ENCODE measurements around the gene HIF1A. TPM values are rescaled to one million over a fixed set of nuclear protein-coding genes. Genes with fewer than 3 reads are reported as not detected.
A peak's percentile ranks its signal among the peaks of the same experiment; 100 is the strongest.
"Not testable (repeated sequence)": the region's sequence is repeated elsewhere in the genome, so short reads cannot be mapped to it uniquely, and the experiment has no call there.

The HIF1A gene
- total RNA-seq, 1 donor from 2014 or later: 124 TPM

GRCh38 chr14:61744238-61744637 is 48.9 kb downstream of the HIF1A start:
- no peak for DNase-seq (ENCODE audit: low spot score in 2 of 2, unreplicated experiment in 2 of 2)
- no peak for TF ChIP-seq CTCF (IDR thresholded peaks at IDR 0.05; ENCODE audit: unreplicated experiment)
- Mint-ChIP-seq H3K4me1 (no peaks in the 10 kb centered on the region), H3K27ac (no peak overlapping the region), H3K36me3 (peaks cover 32% of the 10 kb centered on the region), H3K9me3 (no peaks in the 10 kb centered on the region), H3K4me3 (no peak overlapping the region), H3K27me3 (ENCODE audit: low read depth) (no peaks in the 10 kb centered on the region)

- H3K4me1 Mint-ChIP-seq; H3K27me3 Mint-ChIP-seq (ENCODE audit: low read depth); H3K9me3 Mint-ChIP-seq; H3K4me3 Mint-ChIP-seq; DNase-seq (ENCODE audit: low spot score in 2 of 2, unreplicated experiment in 2 of 2); H3K27ac Mint-ChIP-seq: not testable (repeated sequence)
- peaks cover 30% of the 10 kb centered on the region for H3K36me3 Mint-ChIP-seq
Observed at GRCh38 chr14:61746346-61746745, 51.0 kb downstream of the HIF1A start.

- no peaks in the 10 kb centered on the region for H3K27me3 Mint-ChIP-seq (ENCODE audit: low read depth)
- DNase-seq (ENCODE audit: low spot score in 2 of 2, unreplicated experiment in 2 of 2): no peak
- no peak overlapping the region for H3K27ac Mint-ChIP-seq
- H3K36me3 Mint-ChIP-seq: peaks cover 30% of the 10 kb centered on the region
- no peaks in the 10 kb centered on the region for H3K9me3 Mint-ChIP-seq
- no peak overlapping the region for H3K4me3 Mint-ChIP-seq
- no peak for TF ChIP-seq CTCF (IDR thresholded peaks at IDR 0.05; ENCODE audit: unreplicated experiment)
- peaks cover 3% of the 10 kb centered on the region for H3K4me1 Mint-ChIP-seq
Observed at GRCh38 chr14:61746881-61747280, 51.6 kb downstream of the HIF1A start.

GRCh38 chr14:61747342-61747741 is 52.0 kb downstream of the HIF1A start:
- DNase-seq (ENCODE audit: low spot score in 2 of 2, unreplicated experiment in 2 of 2): no peak
- Mint-ChIP-seq H3K27ac (no peak overlapping the region), H3K27me3 (ENCODE audit: low read depth) (no peaks in the 10 kb centered on the region), H3K9me3 (no peaks in the 10 kb centered on the region), H3K4me3 (no peak overlapping the region), H3K4me1 (peaks cover 5% of the 10 kb centered on the region), H3K36me3 (peaks cover 27% of the 10 kb centered on the region)
- no peak for TF ChIP-seq CTCF (IDR thresholded peaks at IDR 0.05; ENCODE audit: unreplicated experiment)

GRCh38 chr14:61749264-61749663 is 54.0 kb downstream of the HIF1A start:
- peaks cover 7% of the 10 kb centered on the region for H3K4me1 Mint-ChIP-seq
- peaks cover 24% of the 10 kb centered on the region for H3K36me3 Mint-ChIP-seq
- no peaks in the 10 kb centered on the region for H3K9me3 Mint-ChIP-seq
- H3K4me3 Mint-ChIP-seq: no peak overlapping the region
- TF ChIP-seq CTCF (IDR thresholded peaks at IDR 0.05; ENCODE audit: unreplicated experiment): no peak
- H3K27me3 Mint-ChIP-seq (ENCODE audit: low read depth): no peaks in the 10 kb centered on the region
- no peak for DNase-seq (ENCODE audit: low spot score in 2 of 2, unreplicated experiment in 2 of 2)
- no peak overlapping the region for H3K27ac Mint-ChIP-seq

- no peaks in the 10 kb centered on the region for H3K27me3 Mint-ChIP-seq (ENCODE audit: low read depth)
- DNase-seq (ENCODE audit: low spot score in 2 of 2, unreplicated experiment in 2 of 2): no peak
- no peak overlapping the region for H3K27ac Mint-ChIP-seq
- H3K9me3 Mint-ChIP-seq: no peaks in the 10 kb centered on the region
- no peak for TF ChIP-seq CTCF (IDR thresholded peaks at IDR 0.05; ENCODE audit: unreplicated experiment)
- peaks cover 7% of the 10 kb centered on the region for H3K4me1 Mint-ChIP-seq
- H3K4me3 Mint-ChIP-seq: peak overlapping the region; percentile 6
- H3K36me3 Mint-ChIP-seq: peaks cover 22% of the 10 kb centered on the region
Observed at GRCh38 chr14:61749867-61750266, 54.6 kb downstream of the HIF1A start.

Data from mesothelial cell of epicardium (in vitro differentiated cells).